HEK293 (cell line): ENCODE measurements around the gene VPS35L.
A peak's percentile ranks its signal among the peaks of the same experiment; 100 is the strongest.

Experiments used
- CTCF ChIA-PET: fragments of 350-600 bp; formaldehyde crosslinking; extraction: SDS; loops from one replicate; lab custom pipeline; 2021; ENCODE audit warnings: antibody characterized with exemption; lab: Yijun Ruan, JAX
- POLR2A ChIA-PET: fragments of 300-600 bp; formaldehyde crosslinking; extraction: SDS; loops from one replicate; lab custom pipeline; 2020; ENCODE audit warnings: antibody characterized with exemption, inconsistent platforms; lab: Yijun Ruan, JAX
- H3K27ac ChIP-seq: fragments of 200-500 bp; sonication (Bioruptor generic); 2 replicates; pipeline ENCODE4 v1.5.1; 2014; ENCODE audit warnings: low read depth, low read length, control low read depth, inconsistent platforms; ENCODE audit errors: extremely low read depth
- H3K36me3 ChIP-seq, 2 experiments: fragments of 200-500 bp in 1 of 2; sonication (Bioruptor generic) in 1 of 2; 1 replicate in 1 of 2; 2 replicates in 1 of 2; pipeline ENCODE4 v1.5.1; 2014 to 2017; ENCODE audit warnings: inconsistent platforms in 2 of 2, low read length in 2 of 2; ENCODE audit not compliant: control insufficient read depth in 2 of 2, insufficient read depth in 1 of 2
- H3K4me1 ChIP-seq: fragments of 200-500 bp; sonication (Bioruptor generic); 2 replicates; pipeline ENCODE4 v1.5.1; 2014; ENCODE audit warnings: mild to moderate bottlenecking, low read length, inconsistent platforms; ENCODE audit not compliant: control insufficient read depth, insufficient read depth
- H3K4me3 ChIP-seq: 2 replicates; pipeline ENCODE4 v1.5.1; 2011; ENCODE audit warnings: low read depth, mild to moderate bottlenecking, control low read depth, low read length, moderate library complexity
- H3K9me3 ChIP-seq: fragments of 200-500 bp; sonication (Bioruptor generic); 2 replicates; pipeline ENCODE4 v1.5.1; 2014; ENCODE audit warnings: low read depth, low read length, inconsistent platforms; ENCODE audit not compliant: control insufficient read depth, insufficient read depth
- EGR2 ChIP-seq: fragments of 450-650 bp; formaldehyde crosslinking; IDR thresholded peaks from 2 replicates; pipeline ENCODE4 v1.5.1; 2016; ENCODE audit warnings: low read depth, missing biosample characterization, missing genetic modification characterization
- SCRT2 ChIP-seq: fragments of 450-650 bp; formaldehyde crosslinking; IDR thresholded peaks from 2 replicates; pipeline ENCODE4 v1.5.1; 2016; ENCODE audit warnings: missing biosample characterization, missing genetic modification characterization
- SP3 ChIP-seq: fragments of 450-650 bp; formaldehyde crosslinking; IDR thresholded peaks from 2 replicates; pipeline ENCODE4 v1.5.1; 2016; ENCODE audit warnings: missing biosample characterization, missing genetic modification characterization
- ZBTB21 ChIP-seq: fragments of 450-650 bp; formaldehyde crosslinking; IDR thresholded peaks from 2 replicates; pipeline ENCODE4 v1.5.1; 2017; ENCODE audit warnings: missing biosample characterization, missing genetic modification characterization
- ZFHX2 ChIP-seq: fragments of 450-650 bp; formaldehyde crosslinking; conservative IDR thresholded peaks from 2 replicates; pipeline ENCODE4 v1.5.1; 2016; ENCODE audit warnings: missing biosample characterization, missing genetic modification characterization
- ZNF114 ChIP-seq: fragments of 450-650 bp; formaldehyde crosslinking; IDR thresholded peaks from 2 replicates; pipeline ENCODE4 v1.5.0; 2017; ENCODE audit warnings: missing biosample characterization, missing genetic modification characterization
- ZNF146 ChIP-seq: fragments of 450-650 bp; formaldehyde crosslinking; IDR thresholded peaks from 2 replicates; pipeline ENCODE4 v1.5.1; 2016; ENCODE audit warnings: missing biosample characterization, missing genetic modification characterization
- ZNF214 ChIP-seq: fragments of 450-650 bp; formaldehyde crosslinking; IDR thresholded peaks from 2 replicates; pipeline ENCODE4 v1.5.1; 2017; ENCODE audit warnings: missing biosample characterization, mild to moderate bottlenecking, missing genetic modification characterization, borderline replicate concordance
- ZNF223 ChIP-seq: fragments of 450-650 bp; formaldehyde crosslinking; IDR thresholded peaks from 2 replicates; pipeline ENCODE4 v1.5.1; 2016; ENCODE audit warnings: missing biosample characterization, missing genetic modification characterization
- ZNF324 ChIP-seq: fragments of 450-650 bp; formaldehyde crosslinking; IDR thresholded peaks from 2 replicates; pipeline ENCODE4 v1.5.1; 2016; ENCODE audit warnings: missing biosample characterization, missing genetic modification characterization
- ZNF510 ChIP-seq: fragments of 450-650 bp; formaldehyde crosslinking; IDR thresholded peaks from 2 replicates; pipeline ENCODE4 v1.5.1; 2018; ENCODE audit warnings: mild to moderate bottlenecking, missing genetic modification characterization, missing biosample characterization; ENCODE audit not compliant: insufficient replicate concordance
- ZNF529 ChIP-seq: fragments of 450-650 bp; formaldehyde crosslinking; IDR thresholded peaks from 2 replicates; pipeline ENCODE4 v1.5.1; 2017; ENCODE audit warnings: missing genetic modification characterization, missing biosample characterization; ENCODE audit not compliant: insufficient replicate concordance
- ZNF544 ChIP-seq: fragments of 450-650 bp; formaldehyde crosslinking; IDR thresholded peaks from 2 replicates; pipeline ENCODE4 v1.5.0; 2017; ENCODE audit warnings: missing biosample characterization, missing genetic modification characterization
- ZNF830 ChIP-seq: fragments of 450-650 bp; IDR thresholded peaks from 2 replicates; pipeline ENCODE4 v1.5.0; 2018; ENCODE audit warnings: missing biosample characterization, missing genetic modification characterization, low read depth, mild to moderate bottlenecking, moderate library complexity
- TF ChIP-seq, protein P1 (sequence below): fragments of 450-650 bp; formaldehyde crosslinking; IDR thresholded peaks from 2 replicates; pipeline ENCODE4 v1.5.1; 2016; ENCODE audit warnings: missing biosample characterization, missing genetic modification characterization
- TF ChIP-seq, protein P2 (sequence below): fragments of 450-650 bp; formaldehyde crosslinking; IDR thresholded peaks from 2 replicates; pipeline ENCODE4 v1.5.1; 2016; ENCODE audit warnings: missing biosample characterization, missing genetic modification characterization
- TF ChIP-seq, protein P3 (sequence below): fragments of 450-650 bp; formaldehyde crosslinking; IDR thresholded peaks from 2 replicates; pipeline ENCODE4 v1.5.1; 2017; ENCODE audit warnings: missing biosample characterization, missing genetic modification characterization
- TF ChIP-seq, protein P4 (sequence below): fragments of 450-650 bp; formaldehyde crosslinking; IDR thresholded peaks from 2 replicates; pipeline ENCODE4 v1.5.1; 2016; ENCODE audit warnings: missing biosample characterization, missing genetic modification characterization
- TF ChIP-seq, protein P5 (sequence below): fragments of 450-650 bp; formaldehyde crosslinking; IDR thresholded peaks from 2 replicates; pipeline ENCODE4 v1.5.1; 2017; ENCODE audit warnings: missing biosample characterization, missing genetic modification characterization

VPS35L gene

DNA sequence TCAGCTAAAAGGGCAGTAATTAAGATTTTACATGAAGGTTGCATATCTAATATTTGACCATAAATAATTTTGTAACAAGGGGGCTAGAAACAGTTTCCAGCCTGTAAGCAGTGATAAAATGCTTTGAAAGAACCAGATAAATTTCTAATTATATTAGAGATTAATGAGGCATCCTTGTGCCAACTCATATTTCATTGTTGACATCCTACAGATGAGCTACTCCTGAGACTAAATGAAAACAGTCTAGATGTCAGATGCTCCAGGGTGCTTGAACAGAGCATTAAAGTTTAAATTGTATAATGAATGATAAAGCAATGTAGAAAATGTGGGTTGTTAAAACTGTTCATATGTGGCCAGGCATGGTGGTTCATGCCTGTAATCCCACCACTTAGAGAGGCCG lies 185.9 kb downstream of the VPS35L start (continued):
- TF ChIP-seq, protein P1, sequence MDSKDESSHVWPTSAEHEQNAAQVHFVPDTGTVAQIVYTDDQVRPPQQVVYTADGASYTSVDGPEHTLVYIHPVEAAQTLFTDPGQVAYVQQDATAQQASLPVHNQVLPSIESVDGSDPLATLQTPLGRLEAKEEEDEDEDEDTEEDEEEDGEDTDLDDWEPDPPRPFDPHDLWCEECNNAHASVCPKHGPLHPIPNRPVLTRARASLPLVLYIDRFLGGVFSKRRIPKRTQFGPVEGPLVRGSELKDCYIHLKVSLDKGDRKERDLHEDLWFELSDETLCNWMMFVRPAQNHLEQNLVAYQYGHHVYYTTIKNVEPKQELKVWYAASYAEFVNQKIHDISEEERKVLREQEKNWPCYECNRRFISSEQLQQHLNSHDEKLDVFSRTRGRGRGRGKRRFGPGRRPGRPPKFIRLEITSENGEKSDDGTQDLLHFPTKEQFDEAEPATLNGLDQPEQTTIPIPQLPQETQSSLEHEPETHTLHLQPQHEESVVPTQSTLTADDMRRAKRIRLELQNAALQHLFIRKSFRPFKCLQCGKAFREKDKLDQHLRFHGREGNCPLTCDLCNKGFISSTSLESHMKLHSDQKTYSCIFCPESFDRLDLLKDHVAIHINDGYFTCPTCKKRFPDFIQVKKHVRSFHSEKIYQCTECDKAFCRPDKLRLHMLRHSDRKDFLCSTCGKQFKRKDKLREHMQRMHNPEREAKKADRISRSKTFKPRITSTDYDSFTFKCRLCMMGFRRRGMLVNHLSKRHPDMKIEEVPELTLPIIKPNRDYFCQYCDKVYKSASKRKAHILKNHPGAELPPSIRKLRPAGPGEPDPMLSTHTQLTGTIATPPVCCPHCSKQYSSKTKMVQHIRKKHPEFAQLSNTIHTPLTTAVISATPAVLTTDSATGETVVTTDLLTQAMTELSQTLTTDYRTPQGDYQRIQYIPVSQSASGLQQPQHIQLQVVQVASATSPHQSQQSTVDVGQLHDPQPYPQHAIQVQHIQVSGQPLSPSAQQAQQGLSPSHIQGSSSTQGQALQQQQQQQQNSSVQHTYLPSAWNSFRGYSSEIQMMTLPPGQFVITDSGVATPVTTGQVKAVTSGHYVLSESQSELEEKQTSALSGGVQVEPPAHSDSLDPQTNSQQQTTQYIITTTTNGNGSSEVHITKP (tag by site-specific recombination), result no peak
- no peak for TF ChIP-seq ZNF324 (tag by site-specific recombination)
- TF ChIP-seq ZNF510 (tag by site-specific recombination), result no peak
- TF ChIP-seq, protein P2, sequence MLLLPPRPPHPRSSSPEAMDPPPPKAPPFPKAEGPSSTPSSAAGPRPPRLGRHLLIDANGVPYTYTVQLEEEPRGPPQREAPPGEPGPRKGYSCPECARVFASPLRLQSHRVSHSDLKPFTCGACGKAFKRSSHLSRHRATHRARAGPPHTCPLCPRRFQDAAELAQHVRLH (tag by site-specific recombination), result no peak
- TF ChIP-seq ZNF214 (tag by site-specific recombination), result no peak
- TF ChIP-seq ZNF544 (tag by site-specific recombination), result no peak
- no peak for TF ChIP-seq ZNF830 (tag by site-specific recombination)
- no peak for TF ChIP-seq ZNF146 (tag by site-specific recombination)
- no peak for TF ChIP-seq SP3
- no peak for TF ChIP-seq ZNF529 (tag by site-specific recombination)

DNA sequence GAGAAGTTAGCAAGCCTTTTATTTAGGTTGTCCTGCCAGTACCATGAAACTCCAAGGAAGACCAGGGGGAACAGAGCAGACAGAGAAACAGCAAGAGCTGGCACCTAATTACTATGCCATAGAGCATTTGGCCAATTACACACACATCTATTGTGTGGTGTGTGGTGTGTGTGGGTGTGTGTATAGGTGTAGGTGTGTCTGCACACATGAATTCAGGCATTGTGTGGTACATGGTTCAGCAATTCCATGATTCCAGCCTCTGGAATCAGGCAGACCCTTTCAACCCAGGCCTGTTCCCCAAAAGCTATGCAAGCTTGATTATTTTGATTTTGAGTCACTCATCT lies 188.3 kb downstream of the VPS35L start:
- ChIA-PET POLR2A (no interaction called here), CTCF (interaction anchor here (0.7 kb wide), 1 partner anchor 40 kb away, joined by 3 read pairs; no protein-coding TSS in a partner anchor)
- Histone ChIP-seq H3K9me3 (no peaks in the 10 kb centered on the region), H3K4me3 (no peak overlapping the region), H3K36me3 (no peaks in the 10 kb centered on the region), H3K27ac (no peak overlapping the region), H3K4me1 (0 out of 2 replicates have a peak, but pooled peaks cover 2% of the 10 kb centered on the region)
- TF ChIP-seq EGR2 (tag by site-specific recombination) (peak; percentile 71; the same call in 1 of the 2 replicates), SCRT2 (tag by site-specific recombination) (no peak), ZBTB21 (tag by site-specific recombination) (no peak), ZFHX2 (tag by site-specific recombination) (peak; percentile 76)
- TF ChIP-seq, protein P3, sequence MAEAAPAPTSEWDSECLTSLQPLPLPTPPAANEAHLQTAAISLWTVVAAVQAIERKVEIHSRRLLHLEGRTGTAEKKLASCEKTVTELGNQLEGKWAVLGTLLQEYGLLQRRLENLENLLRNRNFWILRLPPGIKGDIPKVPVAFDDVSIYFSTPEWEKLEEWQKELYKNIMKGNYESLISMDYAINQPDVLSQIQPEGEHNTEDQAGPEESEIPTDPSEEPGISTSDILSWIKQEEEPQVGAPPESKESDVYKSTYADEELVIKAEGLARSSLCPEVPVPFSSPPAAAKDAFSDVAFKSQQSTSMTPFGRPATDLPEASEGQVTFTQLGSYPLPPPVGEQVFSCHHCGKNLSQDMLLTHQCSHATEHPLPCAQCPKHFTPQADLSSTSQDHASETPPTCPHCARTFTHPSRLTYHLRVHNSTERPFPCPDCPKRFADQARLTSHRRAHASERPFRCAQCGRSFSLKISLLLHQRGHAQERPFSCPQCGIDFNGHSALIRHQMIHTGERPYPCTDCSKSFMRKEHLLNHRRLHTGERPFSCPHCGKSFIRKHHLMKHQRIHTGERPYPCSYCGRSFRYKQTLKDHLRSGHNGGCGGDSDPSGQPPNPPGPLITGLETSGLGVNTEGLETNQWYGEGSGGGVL, result no peak
- TF ChIP-seq, protein P4, sequence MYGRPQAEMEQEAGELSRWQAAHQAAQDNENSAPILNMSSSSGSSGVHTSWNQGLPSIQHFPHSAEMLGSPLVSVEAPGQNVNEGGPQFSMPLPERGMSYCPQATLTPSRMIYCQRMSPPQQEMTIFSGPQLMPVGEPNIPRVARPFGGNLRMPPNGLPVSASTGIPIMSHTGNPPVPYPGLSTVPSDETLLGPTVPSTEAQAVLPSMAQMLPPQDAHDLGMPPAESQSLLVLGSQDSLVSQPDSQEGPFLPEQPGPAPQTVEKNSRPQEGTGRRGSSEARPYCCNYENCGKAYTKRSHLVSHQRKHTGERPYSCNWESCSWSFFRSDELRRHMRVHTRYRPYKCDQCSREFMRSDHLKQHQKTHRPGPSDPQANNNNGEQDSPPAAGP (tag by site-specific recombination), result no peak

DNA sequence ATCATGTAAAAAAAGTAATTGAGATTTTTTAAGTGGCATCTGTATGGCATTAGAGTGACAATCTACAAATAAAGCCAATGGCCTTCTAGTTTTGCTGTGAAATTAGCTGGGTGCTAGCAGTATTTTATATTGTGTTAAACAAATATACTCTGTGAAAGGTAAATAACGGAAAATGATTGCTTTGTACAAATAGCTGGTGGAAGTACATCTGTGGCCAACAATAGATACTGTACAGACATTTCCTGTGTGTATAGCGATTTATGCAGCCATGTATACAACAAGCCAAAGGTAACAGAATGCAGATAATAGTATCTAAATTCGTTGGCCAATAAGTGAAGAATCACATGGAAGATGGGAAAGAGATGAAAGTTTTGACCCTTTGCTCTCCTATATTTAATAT lies 189.2 kb downstream of the VPS35L start:
- TF ChIP-seq ZNF114 (tag by site-specific recombination) (no peak), ZNF223 (no peak)
- TF ChIP-seq, protein P5, sequence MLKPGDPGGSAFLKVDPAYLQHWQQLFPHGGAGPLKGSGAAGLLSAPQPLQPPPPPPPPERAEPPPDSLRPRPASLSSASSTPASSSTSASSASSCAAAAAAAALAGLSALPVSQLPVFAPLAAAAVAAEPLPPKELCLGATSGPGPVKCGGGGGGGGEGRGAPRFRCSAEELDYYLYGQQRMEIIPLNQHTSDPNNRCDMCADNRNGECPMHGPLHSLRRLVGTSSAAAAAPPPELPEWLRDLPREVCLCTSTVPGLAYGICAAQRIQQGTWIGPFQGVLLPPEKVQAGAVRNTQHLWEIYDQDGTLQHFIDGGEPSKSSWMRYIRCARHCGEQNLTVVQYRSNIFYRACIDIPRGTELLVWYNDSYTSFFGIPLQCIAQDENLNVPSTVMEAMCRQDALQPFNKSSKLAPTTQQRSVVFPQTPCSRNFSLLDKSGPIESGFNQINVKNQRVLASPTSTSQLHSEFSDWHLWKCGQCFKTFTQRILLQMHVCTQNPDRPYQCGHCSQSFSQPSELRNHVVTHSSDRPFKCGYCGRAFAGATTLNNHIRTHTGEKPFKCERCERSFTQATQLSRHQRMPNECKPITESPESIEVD (tag by site-specific recombination), result peak; percentile 27; the same call in 1 of the 2 replicates
- POLR2A ChIA-PET, result no interaction called here
- H3K4me3 ChIP-seq, result no peak overlapping the region
- H3K27ac ChIP-seq, result no peak overlapping the region
- no peaks in the 10 kb centered on the region for H3K9me3 ChIP-seq
- H3K4me1 ChIP-seq, result 0 out of 2 replicates have a peak, but pooled peaks cover 2% of the 10 kb centered on the region
- no peaks in the 10 kb centered on the region for H3K36me3 ChIP-seq
- CTCF ChIA-PET, result no interaction called here
